GM19395 (cell line): ENCODE data around the gene NFKB1.
"Not testable (repeated sequence)": the region's sequence is repeated elsewhere in the genome, so short reads cannot be mapped to it uniquely, and the experiment has no call there.

Source experiments
- ATAC-seq: cut with Tn5 transposase; IDR thresholded peaks from one replicate; pipeline ENCODE4 v1.9.1; 2021; ENCODE audit warnings: mild to moderate bottlenecking, moderate library complexity; ENCODE audit not compliant: unreplicated experiment

The NFKB1 gene

GRCh38 chr4:102598086-102598761 lies 97.1 kb downstream of the NFKB1 start:
- peak; percentile 77 for ATAC-seq

GRCh38 chr4:102598762-102599374 lies 97.7 kb downstream of the NFKB1 start:
- ATAC-seq: peak; percentile 47

DNA sequence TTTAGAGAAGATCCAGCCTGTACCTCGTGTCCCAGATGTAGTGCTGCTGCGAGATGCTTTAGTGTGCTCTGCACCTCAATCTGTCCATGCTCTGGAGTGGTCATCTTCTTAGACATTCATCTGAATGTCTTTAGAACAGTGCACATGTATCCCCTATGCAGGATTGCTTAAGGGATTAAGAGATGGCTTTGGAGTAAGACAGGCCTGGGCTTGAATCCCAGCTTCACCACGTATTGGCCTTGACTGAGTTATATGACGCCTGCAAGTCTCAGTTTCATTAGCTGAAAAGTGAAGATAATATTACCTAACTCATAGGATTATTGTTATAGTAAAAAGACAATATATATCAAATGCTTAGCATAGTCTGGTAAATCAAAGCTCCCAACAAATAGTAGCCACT lies 98.3 kb downstream of the NFKB1 start:
- peak; percentile 26 for ATAC-seq

DNA sequence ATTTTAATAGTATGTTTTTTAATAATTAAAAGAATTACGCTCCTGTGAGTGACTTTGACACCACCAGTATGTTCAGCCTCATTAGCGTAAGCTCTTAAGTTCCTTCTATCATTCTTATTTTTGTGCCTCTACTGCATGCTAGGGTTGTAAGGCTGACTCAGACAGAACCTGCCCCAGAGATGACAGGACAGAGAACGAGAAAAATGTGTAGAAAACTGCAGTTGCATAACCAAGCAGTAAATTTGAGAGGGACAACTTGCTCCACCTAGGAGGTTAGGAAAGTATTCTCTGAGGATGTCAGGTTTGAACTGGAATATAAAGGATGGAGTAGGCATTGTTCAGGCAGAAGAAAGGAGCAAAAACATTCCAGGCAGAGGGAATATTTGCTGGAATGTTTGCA lies 98.7 kb downstream of the NFKB1 start:
- no peak for ATAC-seq

DNA sequence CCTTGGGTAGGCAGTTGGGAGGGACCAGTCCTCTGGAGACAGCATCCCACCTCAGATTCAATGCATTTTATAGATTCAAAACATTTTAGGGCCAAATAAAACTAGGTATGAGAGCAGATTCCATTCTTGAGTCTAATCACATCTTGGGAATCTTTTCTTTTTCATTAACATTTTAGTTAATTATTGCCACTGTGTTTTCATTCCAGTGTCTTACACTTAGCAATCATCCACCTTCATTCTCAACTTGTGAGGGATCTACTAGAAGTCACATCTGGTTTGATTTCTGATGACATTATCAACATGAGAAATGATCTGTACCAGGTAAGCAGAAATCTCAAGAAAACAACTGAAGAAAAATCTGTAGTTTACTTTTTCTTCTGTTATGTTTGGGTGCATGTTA lies 99.5 kb downstream of the NFKB1 start:
- no peak for ATAC-seq

- ATAC-seq: no peak
These were observed 100.5 kb downstream of the NFKB1 start for GRCh38 chr4:102601586-102602227.

DNA sequence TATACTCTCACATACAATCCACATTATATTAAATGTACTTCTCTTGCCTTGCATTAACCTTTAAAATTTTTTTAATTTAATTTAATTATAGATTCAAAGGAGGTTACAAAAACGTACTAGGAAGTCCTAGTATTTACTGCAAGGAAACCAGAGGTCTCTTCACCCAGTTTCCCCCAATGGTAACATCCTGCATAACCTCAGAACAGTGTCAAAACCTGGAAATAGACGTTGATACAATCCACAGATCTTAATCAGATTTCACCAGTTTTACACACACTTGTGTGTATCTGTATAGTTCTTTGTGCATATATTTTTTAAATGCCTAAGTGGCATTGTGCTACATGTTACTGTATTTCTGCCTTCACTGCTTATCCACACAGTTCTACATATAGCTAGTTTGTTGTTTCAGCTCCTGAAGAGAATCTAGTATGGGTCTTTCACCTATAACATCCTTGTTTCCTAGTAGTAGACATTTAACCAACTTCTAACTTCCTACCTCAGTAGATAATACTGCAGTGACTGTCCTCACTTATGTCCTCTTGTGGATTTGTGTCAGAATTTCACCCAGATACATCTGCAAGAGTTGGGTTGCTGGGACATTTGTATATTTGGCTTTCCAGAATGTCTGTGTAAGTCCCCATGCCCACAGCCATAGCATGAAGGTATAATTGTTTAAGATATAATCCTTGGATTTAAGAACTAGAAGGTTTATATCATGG lies 103.2 kb downstream of the NFKB1 start:
- ATAC-seq: no peak

DNA sequence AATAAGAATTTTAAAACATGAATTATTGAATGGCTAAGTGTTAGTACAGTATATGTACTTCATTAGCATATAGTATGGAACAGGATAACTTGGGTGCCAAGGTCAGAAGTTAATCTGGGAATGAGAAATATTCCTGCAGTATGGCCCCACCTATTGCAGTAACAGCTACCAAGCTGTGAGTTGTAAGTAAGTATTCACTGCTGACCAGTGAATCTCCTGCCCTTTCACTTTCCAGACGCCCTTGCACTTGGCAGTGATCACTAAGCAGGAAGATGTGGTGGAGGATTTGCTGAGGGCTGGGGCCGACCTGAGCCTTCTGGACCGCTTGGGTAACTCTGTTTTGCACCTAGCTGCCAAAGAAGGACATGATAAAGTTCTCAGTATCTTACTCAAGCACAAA lies 105.1 kb downstream of the NFKB1 start:
- no peak for ATAC-seq

- ATAC-seq: no peak
These were observed 105.8 kb downstream of the NFKB1 start for GRCh38 chr4:102606846-102607450.

DNA sequence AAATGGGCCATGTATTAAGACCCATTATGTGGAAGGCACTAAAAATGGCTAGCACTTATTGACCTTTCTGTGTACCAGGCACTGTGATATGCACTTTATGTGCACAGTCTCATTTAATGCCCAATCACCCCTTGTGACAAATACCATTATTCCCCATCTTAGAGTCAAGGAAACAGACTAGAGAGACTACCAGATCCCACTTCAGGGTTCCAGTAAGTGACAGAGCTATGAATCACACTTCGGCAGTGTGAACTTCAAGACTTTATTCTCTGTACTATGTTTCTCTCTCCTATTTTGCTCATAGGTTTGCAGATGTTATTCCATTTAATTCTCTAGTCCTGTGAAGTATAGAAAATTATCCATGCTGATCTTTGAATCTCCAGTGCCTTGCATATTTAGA lies 107.0 kb downstream of the NFKB1 start:
- ATAC-seq: no peak

DNA sequence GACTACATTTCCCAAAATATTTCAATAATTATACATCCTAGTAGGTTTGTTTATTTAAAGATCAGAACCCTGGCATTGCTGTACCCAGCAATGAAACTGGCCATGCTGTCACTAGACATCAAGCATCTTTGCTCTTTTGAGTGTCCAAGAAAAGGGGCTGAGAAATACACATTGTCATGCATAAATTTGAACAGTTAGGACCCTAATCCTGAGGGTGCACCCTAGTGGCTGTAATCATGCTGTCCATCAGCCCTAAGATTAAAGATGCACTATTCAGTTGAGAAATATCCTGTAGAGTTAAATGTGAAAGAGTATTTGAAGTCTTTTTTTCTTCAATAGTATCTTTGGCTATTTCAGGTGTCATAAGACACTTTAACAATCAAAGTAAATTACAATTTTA lies 108.8 kb downstream of the NFKB1 start:
- ATAC-seq: no peak

- no peak for ATAC-seq
These were observed 109.3 kb downstream of the NFKB1 start for GRCh38 chr4:102610476-102610875.

DNA sequence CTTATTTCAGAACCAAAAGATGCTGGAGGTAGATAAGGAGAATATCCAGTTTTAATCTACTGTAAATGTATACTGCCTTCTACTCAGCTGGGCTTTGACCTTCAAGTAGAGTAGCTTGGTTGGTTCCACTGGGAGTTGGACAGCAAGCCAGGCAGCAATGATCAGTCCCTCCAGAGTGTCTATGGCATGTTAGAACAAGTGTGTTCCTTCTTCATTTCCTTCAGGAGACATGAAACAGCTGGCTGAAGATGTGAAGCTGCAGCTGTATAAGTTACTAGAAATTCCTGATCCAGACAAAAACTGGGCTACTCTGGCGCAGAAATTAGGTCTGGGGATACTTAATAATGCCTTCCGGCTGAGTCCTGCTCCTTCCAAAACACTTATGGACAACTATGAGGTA lies 111.1 kb downstream of the NFKB1 start:
- no peak for ATAC-seq

DNA sequence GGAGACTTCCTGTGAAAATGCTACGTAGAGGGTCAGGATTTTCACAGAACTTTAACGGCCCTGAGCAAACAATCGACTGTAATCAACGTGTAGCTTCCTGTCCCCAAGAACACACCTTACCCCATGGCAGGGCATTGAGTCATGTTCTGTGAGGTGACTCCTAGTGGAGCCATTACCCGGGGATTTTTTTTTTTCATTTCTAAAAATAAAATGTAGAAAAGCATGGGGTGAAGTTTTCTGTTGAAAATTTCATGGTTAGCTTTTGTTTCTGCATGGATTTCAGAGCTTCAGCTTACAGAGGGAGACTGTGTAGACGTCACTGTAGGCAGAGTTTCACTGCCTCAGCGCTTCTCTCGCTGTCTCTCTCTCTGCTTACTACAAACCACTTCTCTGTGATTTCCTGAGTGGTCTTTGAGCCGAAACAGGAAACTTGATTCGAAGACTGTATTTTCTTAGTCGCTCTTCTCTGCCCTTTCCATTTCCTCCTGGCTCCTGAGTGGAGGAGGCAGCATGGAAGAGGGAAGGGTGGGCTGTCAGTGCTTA lies 111.7 kb downstream of the NFKB1 start:
- ATAC-seq: peak; percentile 45

DNA sequence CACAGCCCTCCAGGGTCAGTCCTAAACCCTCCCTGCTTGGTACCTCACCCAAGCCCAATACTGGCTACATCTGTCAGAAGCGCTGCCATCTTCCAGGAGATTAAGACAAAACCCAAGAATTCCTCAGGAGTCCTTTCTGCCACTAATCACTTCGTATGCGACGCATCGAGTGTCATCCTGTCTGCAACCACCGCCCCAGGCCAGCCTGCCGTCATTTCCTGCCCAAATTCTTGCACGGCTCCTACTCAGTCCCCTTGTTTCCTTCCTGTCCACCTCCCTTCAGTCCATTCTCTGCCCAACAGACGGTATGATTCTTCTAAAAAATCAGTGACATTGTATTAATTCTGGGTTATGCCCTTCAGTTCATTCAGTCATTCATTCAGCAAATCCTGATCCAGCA lies 113.6 kb downstream of the NFKB1 start:
- no peak for ATAC-seq

DNA sequence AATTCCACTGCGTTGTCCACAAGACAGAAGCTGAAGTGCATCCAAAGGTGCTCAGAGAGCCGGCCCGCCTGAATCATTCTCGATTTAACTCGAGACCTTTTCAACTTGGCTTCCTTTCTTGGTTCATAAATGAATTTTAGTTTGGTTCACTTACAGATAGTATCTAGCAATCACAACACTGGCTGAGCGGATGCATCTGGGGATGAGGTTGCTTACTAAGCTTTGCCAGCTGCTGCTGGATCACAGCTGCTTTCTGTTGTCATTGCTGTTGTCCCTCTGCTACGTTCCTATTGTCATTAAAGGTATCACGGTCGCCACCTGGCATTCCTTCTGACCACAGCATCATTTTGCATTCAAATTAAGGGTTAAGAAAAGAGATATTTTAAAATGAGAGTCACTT lies 115.5 kb downstream of the NFKB1 start:
- ATAC-seq: no peak

- ATAC-seq: not testable (repeated sequence)
These were observed 117.9 kb downstream of the NFKB1 start for GRCh38 chr4:102619021-102619420.

- ATAC-seq: peak; percentile 17
These were observed 118.8 kb downstream of the NFKB1 start for GRCh38 chr4:102619776-102620631.

DNA sequence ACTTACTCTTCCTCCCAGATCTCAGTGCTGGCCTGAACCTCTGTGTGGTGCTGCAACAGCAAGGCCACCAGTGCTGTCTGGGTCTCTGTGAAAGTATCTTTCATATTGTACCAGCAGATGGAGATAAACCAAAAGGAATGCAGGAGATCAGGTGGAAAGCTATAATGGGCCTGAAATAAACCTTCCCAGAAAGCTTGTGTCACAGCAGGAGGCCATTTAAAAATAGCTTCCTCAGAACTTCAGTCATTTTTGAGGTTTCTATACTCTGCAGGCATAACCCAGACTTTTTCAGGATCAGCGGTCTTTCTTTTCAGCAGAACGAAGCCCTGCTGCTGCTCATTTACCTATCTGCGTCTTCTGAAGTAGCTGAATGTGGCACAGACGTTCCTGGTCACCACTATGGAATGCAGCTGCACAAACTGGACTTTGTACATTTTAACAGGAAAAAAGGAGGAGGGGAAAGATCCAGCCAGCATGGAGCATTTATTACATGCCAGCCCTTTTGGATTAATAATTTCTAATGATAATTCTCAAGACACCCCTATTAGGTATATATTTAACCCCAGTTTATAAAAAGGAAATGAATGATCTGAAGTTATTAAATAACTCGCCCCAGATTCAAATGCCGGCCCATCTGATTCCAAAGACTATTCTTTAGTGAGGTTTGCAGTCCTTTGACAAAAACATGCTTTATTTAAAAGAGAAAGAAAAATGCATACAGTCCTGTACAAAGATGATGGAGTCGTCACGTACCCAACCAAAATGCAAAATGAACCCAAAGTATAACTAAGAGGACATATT lies 119.7 kb downstream of the NFKB1 start:
- peak; percentile 69 for ATAC-seq
